ENCODE measurements around the gene MRAP2. TPM values are rescaled to one million over a fixed set of nuclear protein-coding genes. Genes with fewer than 3 reads are reported as not detected.
A peak's percentile ranks its signal among the peaks of the same experiment; 100 is the strongest.

Gene MRAP2
- total and polyA plus RNA-seq, 2 of the 13 experiments (the other 11 are each of a cell fraction or from before 2014, with no cell fraction given) = 0.33 to 3.5 TPM

GRCh38 chr6:84052883-84053241, 19.3 kb downstream of the MRAP2 start:
- 21% methylated on average over 7 of the region's 7 CpGs for WGBS (ENCODE audit: low lambda C conversion rate)
- Histone ChIP-seq H3K79me2 (ENCODE audit: insufficient read depth, low read length) (no peaks in the 10 kb centered on the region), H4K20me1 (ENCODE audit: insufficient read depth, low read length) (no peaks in the 10 kb centered on the region), H2AFZ (ENCODE audit: low read length) (no peak overlapping the region), H3K27ac (ENCODE audit: extremely low read length, insufficient read depth, low read length) (no peak overlapping the region), H3K36me3 (replicated peaks in 1 of 2; ENCODE audit: control insufficient read depth in 1 of 2, insufficient read depth in 2 of 2, low read length in 2 of 2) (no peaks in the 10 kb centered on the region), H3K4me2 (ENCODE audit: low read depth, low read length) (peak overlapping the region; percentile 65; the same call in 1 of the 2 replicates), H3K4me1 (ENCODE audit: insufficient read depth, low read length) (peaks cover 15% of the 10 kb centered on the region; the same call in 1 of the 2 replicates), H3K27me3 (ENCODE audit: control insufficient read depth in 1 of 2, insufficient read depth in 2 of 2, low read length in 2 of 2) (no peaks in the 10 kb centered on the region; a peak in 3 of 5 replicates), H3K4me3 (replicated peaks in 1 of 3; ENCODE audit: insufficient read depth in 1 of 3, low read depth in 2 of 3, low read length in 3 of 3) (no peak overlapping the region), H3K9ac (ENCODE audit: insufficient read depth, low read depth, low read length) (no peak overlapping the region), H3K9me3 (ENCODE audit: low read length) (no peaks in the 10 kb centered on the region)
- BruUV-seq (replicated peaks) = no TSS peak
- CTCF ChIA-PET (ENCODE audit: low intra/inter-chr PET ratio, low total read pairs) = no interaction called here
- ATAC-seq (peak; percentile 43; the same call in 2 of the 3 replicates), DNase-seq (ENCODE audit: low spot score) (no peak), FAIRE-seq (no peak)
- intact Hi-C loops (cut with micrococcal nuclease; ENCODE audit: unreplicated experiment) = loop anchor here (10.0 kb wide), 1 partner anchor 168 kb away; no protein-coding TSS in a partner anchor
- POLR2A ChIA-PET = no interaction called here
- TF ChIP-seq ZNF24 (IDR thresholded peaks at IDR 0.05) = no peak
- no peak for TF ChIP-seq ZNF546 (CRISPR knock-in tag; conservative IDR thresholded peaks at IDR 0.05)
- no peak for TF ChIP-seq ETV5 (CRISPR knock-in tag; IDR thresholded peaks at IDR 0.05; ENCODE audit: borderline replicate concordance)
- no peak for TF ChIP-seq FOXO1 (CRISPR knock-in tag; IDR thresholded peaks at IDR 0.05)
- TF ChIP-seq HMG20A (CRISPR knock-in tag; IDR thresholded peaks at IDR 0.05; ENCODE audit: borderline replicate concordance) = no peak
- no peak for TF ChIP-seq ZNF30 (CRISPR knock-in tag; IDR thresholded peaks at IDR 0.05)
- no peak for TF ChIP-seq REL (CRISPR knock-in tag; conservative IDR thresholded peaks at IDR 0.05)
- TF ChIP-seq CENPBD1 (CRISPR knock-in tag; IDR thresholded peaks at IDR 0.05; ENCODE audit: borderline replicate concordance, low read depth) = no peak
- no peak for TF ChIP-seq LRRFIP1 (CRISPR knock-in tag; conservative IDR thresholded peaks at IDR 0.05)
- TF ChIP-seq XBP1 (CRISPR knock-in tag; IDR thresholded peaks at IDR 0.05) = no peak
- no peak for TF ChIP-seq ZNF781 (CRISPR knock-in tag; IDR thresholded peaks at IDR 0.05; ENCODE audit: borderline replicate concordance, not compliant biosample characterization)
- no peak for TF ChIP-seq ZNF12 (CRISPR knock-in tag; IDR thresholded peaks at IDR 0.05)
- TF ChIP-seq ZBTB21 (CRISPR knock-in tag; IDR thresholded peaks at IDR 0.05) = no peak
- TF ChIP-seq ZNF678 (CRISPR knock-in tag; IDR thresholded peaks at IDR 0.05) = no peak
- TF ChIP-seq ZFP62 (CRISPR knock-in tag; IDR thresholded peaks at IDR 0.05) = no peak
- in situ Hi-C loops (cut with HindIII; ENCODE audit: extremely low pct_ligation_motif_present, low pct_unique_long_range_greater_than_20kb) = no loop called here
